ENCODE data around the gene SLC22A15.

GRCh38 chr1:115949156-115949555 lies 27.2 kb upstream of the SLC22A15 start:
- TF ChIP-seq POLR2AphosphoS5 (IDR thresholded peaks at IDR 0.05), result no peak
- no peak for TF ChIP-seq CTCF (IDR thresholded peaks at IDR 0.05)
- TF ChIP-seq POLR2A (IDR thresholded peaks at IDR 0.05; ENCODE audit: low read depth), result no peak
- TF ChIP-seq EP300 (IDR thresholded peaks at IDR 0.05), result no peak

All from esophagus muscularis mucosa (tissue), 4 donors.